CD4-positive, alpha-beta T cell (primary cell): Measurements from ENCODE around the gene CXorf66. TPM values are rescaled to one million over a fixed set of nuclear protein-coding genes. Genes with fewer than 3 reads are reported as not detected.

Experiments
- ATAC-seq: fragments of 200-7000 bp; cut with Tn5 transposase; one replicate; pipeline ENCODE4 v1.10.0; 2022; ENCODE audit warnings: mild to moderate bottlenecking; ENCODE audit not compliant: poor library complexity
- CTCF ChIA-PET: fragments of 350-600 bp; sonication (Branson Sonifier 250); formaldehyde crosslinking; loops from one replicate; lab custom pipeline; 2021; ENCODE audit warnings: antibody characterized with exemption, inconsistent platforms; lab: Charles Lee
- POLR2A ChIA-PET: fragments of 350-600 bp; sonication (Branson Sonifier 250); formaldehyde crosslinking; loops from one replicate; lab custom pipeline; 2021; ENCODE audit warnings: antibody characterized with exemption, inconsistent platforms; lab: Charles Lee
- DNase-seq, 14 experiments: peaks; one replicate each; pipeline ENCODE4 v3.0.0-alpha.2; 2013 to 2020; ENCODE audit warnings: mixed read lengths in 2 of 14
- H3K27ac ChIP-seq, 2 donors: one replicate each; pipeline versions ENCODE4 v1.5.1 to v1.7.0; 2013; ENCODE audit warnings: low read length in 2 of 2, low read depth in 1 of 2, mild to moderate bottlenecking in 1 of 2
- H3K27me3 ChIP-seq, 2 experiments: 1 replicate in 1 of 2; 2 replicates in 1 of 2; pipeline versions ENCODE4 v1.6.1 to v1.7.0; 2013; ENCODE audit warnings: low read length in 2 of 2, control low read depth in 1 of 2, mild to moderate bottlenecking in 1 of 2, moderate library complexity in 1 of 2; ENCODE audit not compliant: insufficient read depth in 2 of 2, control insufficient read depth in 1 of 2
- H3K36me3 ChIP-seq: one replicate; pipeline ENCODE4 v1.6.1; 2013; ENCODE audit warnings: low read length, control low read depth; ENCODE audit not compliant: insufficient read depth
- H3K4me1 ChIP-seq: one replicate; pipeline ENCODE4 v1.6.1; 2013; ENCODE audit warnings: low read length, control low read depth; ENCODE audit not compliant: insufficient read depth
- H3K4me3 ChIP-seq: one replicate; pipeline ENCODE4 v1.5.1; 2013; ENCODE audit warnings: mild to moderate bottlenecking, low read length, moderate library complexity
- H3K9me3 ChIP-seq, 2 experiments: 1 replicate in 1 of 2; 2 replicates in 1 of 2; pipeline versions ENCODE4 v1.6.1 to v1.7.0; 2013; ENCODE audit warnings: low read length in 2 of 2, mild to moderate bottlenecking in 2 of 2, control low read depth in 1 of 2, moderate library complexity in 1 of 2; ENCODE audit not compliant: control insufficient read depth in 1 of 2, insufficient read depth in 1 of 2
- H3K27ac Mint-ChIP-seq: one replicate; pipeline ENCODE4 v1.8.0; 2020; ENCODE audit warnings: mixed read lengths
- H3K27me3 Mint-ChIP-seq: one replicate; pipeline ENCODE4 v1.8.0; 2021; ENCODE audit warnings: mixed read lengths
- H3K36me3 Mint-ChIP-seq: one replicate; pipeline ENCODE4 v1.8.0; 2021; ENCODE audit warnings: low read depth, mixed read lengths
- H3K4me1 Mint-ChIP-seq: one replicate; pipeline ENCODE4 v1.8.0; 2021; ENCODE audit warnings: low read depth, mixed read lengths
- H3K4me3 Mint-ChIP-seq: one replicate; pipeline ENCODE4 v1.8.0; 2020; ENCODE audit warnings: mild to moderate bottlenecking, mixed read lengths
- H3K9me3 Mint-ChIP-seq: one replicate; pipeline ENCODE4 v1.8.0; 2020; ENCODE audit warnings: mixed read lengths
- CTCF ChIP-seq: fragments of 200-600 bp; IDR thresholded peaks from one replicate; pipeline ENCODE4 v1.8.0; 2022; ENCODE audit warnings: antibody characterized with exemption, mild to moderate bottlenecking
- intact Hi-C, 2 experiments: fragments of 100-400 bp; cut with DNase I in 1 of 2; cut with micrococcal nuclease in 1 of 2; formaldehyde crosslinking; loops; one replicate each; pipeline versions ENCODE4 v1.15.1 to v1.9.0; 2023 to 2025; cut with DNase I, micrococcal nuclease
- total RNA-seq, 174 experiments: library from RNA in 2 of 174; stranded (reverse) in 2 of 174; gene quantifications; one replicate each; pipeline ENCODE4 v1.2.3 and lab custom pipeline; 2021 to 2026

CXorf66 gene
- total RNA-seq, 2 experiments from 2014 or later, result not detected

- no peaks in the 10 kb centered on the region for H3K4me1 ChIP-seq
- H3K36me3 ChIP-seq, result no peaks in the 10 kb centered on the region
- intact Hi-C loops, result loop anchor here in 1 of 2 experiments (10.0 kb wide), 1 partner anchor 1198 kb away; no protein-coding TSS in a partner anchor
- no peak overlapping the region for H3K4me3 ChIP-seq
- ATAC-seq (no peak), DNase-seq (no peak)
- peaks cover 2% of the 10 kb centered on the region for H3K9me3 Mint-ChIP-seq
- H3K9me3 ChIP-seq, result no peaks in the 10 kb centered on the region
- H3K4me1 Mint-ChIP-seq, result no peaks in the 10 kb centered on the region
- H3K27ac ChIP-seq, result no peak overlapping the region
- H3K4me3 Mint-ChIP-seq, result no peak overlapping the region
- H3K27me3 Mint-ChIP-seq, result peaks cover 19% of the 10 kb centered on the region
- no peaks in the 10 kb centered on the region for H3K36me3 Mint-ChIP-seq
- no peak overlapping the region for H3K27ac Mint-ChIP-seq
- TF ChIP-seq CTCF, result no peak
- H3K27me3 ChIP-seq, result peaks cover 0 to 3% of the 10 kb centered on the region in 2 experiments
- POLR2A ChIA-PET, result no interaction called here
- CTCF ChIA-PET, result no interaction called here
These were observed 7.6 kb upstream of the CXorf66 start for GRCh38 chrX:139972629-139973624.

- Histone ChIP-seq H3K4me1 (no peaks in the 10 kb centered on the region), H3K27me3 (peaks cover 0 to 3% of the 10 kb centered on the region in 2 experiments), H3K4me3 (no peak overlapping the region), H3K27ac (no peak overlapping the region), H3K9me3 (no peaks in the 10 kb centered on the region), H3K36me3 (no peaks in the 10 kb centered on the region)
- ChIA-PET CTCF (no interaction called here), POLR2A (no interaction called here)
- DNase-seq (no peak), ATAC-seq (no peak)
- no peak overlapping the region for H3K4me3 Mint-ChIP-seq
- H3K4me1 Mint-ChIP-seq, result no peaks in the 10 kb centered on the region
- intact Hi-C loops, result loop anchor here in 1 of 2 experiments (10.0 kb wide), 1 partner anchor 1197 kb away; no protein-coding TSS in a partner anchor
- TF ChIP-seq CTCF, result no peak
- H3K27ac Mint-ChIP-seq, result no peak overlapping the region
- H3K9me3 Mint-ChIP-seq, result peaks cover 2% of the 10 kb centered on the region
- H3K36me3 Mint-ChIP-seq, result no peaks in the 10 kb centered on the region
- H3K27me3 Mint-ChIP-seq, result peaks cover 20% of the 10 kb centered on the region
These were observed 6.8 kb upstream of the CXorf66 start for GRCh38 chrX:139972113-139972512.

- intact Hi-C loops, result loop anchor here in 1 of 2 experiments (10.0 kb wide), 1 partner anchor 1197 kb away; no protein-coding TSS in a partner anchor
- no peaks in the 10 kb centered on the region for H3K4me1 Mint-ChIP-seq
- ATAC-seq (no peak), DNase-seq (no peak)
- peaks cover 0 to 3% of the 10 kb centered on the region in 2 experiments for H3K27me3 ChIP-seq
- H3K9me3 ChIP-seq, result no peaks in the 10 kb centered on the region
- peaks cover 2% of the 10 kb centered on the region for H3K9me3 Mint-ChIP-seq
- no peak overlapping the region for H3K27ac Mint-ChIP-seq
- H3K27ac ChIP-seq, result no peak overlapping the region
- H3K4me1 ChIP-seq, result no peaks in the 10 kb centered on the region
- no peaks in the 10 kb centered on the region for H3K36me3 Mint-ChIP-seq
- H3K36me3 ChIP-seq, result no peaks in the 10 kb centered on the region
- CTCF ChIA-PET, result no interaction called here
- no peak overlapping the region for H3K4me3 ChIP-seq
- no peak overlapping the region for H3K4me3 Mint-ChIP-seq
- TF ChIP-seq CTCF, result no peak
- peaks cover 20% of the 10 kb centered on the region for H3K27me3 Mint-ChIP-seq
- POLR2A ChIA-PET, result no interaction called here
These were observed 6.1 kb upstream of the CXorf66 start for GRCh38 chrX:139971394-139971749.
